CD4-positive, alpha-beta memory T cell (primary cell): ENCODE results near the gene DOCK1. TPM values are rescaled to one million over a fixed set of nuclear protein-coding genes. Genes with fewer than 3 reads are reported as not detected.

Source experiments
- CTCF ChIA-PET: fragments of 350-600 bp; sonication (Branson Sonifier 250); formaldehyde crosslinking; loops from one replicate; lab custom pipeline; 2021; ENCODE audit warnings: inconsistent platforms; ENCODE audit not compliant: partially characterized antibody; lab: Charles Lee
- POLR2A ChIA-PET: fragments of 350-600 bp; sonication (Branson Sonifier 250); formaldehyde crosslinking; loops from one replicate; lab custom pipeline; 2021; ENCODE audit not compliant: partially characterized antibody; lab: Charles Lee
- DNase-seq, 5 donors: peaks; one replicate each; pipeline versions ENCODE4 v3.0.0 to v3.0.0-alpha.2; 2020 to 2022; ENCODE audit warnings: mixed read lengths in 1 of 5
- H3K27ac ChIP-seq: one replicate; pipeline ENCODE4 v1.7.0; 2013; ENCODE audit warnings: low read depth, low read length
- H3K27me3 ChIP-seq: 2 replicates; pipeline ENCODE4 v1.7.0; 2013; ENCODE audit warnings: mild to moderate bottlenecking, low read length, moderate library complexity; ENCODE audit not compliant: insufficient read depth
- H3K36me3 ChIP-seq: 2 replicates; pipeline ENCODE4 v1.7.0; 2013; ENCODE audit warnings: mild to moderate bottlenecking, low read length, moderate library complexity; ENCODE audit not compliant: insufficient read depth
- H3K4me1 ChIP-seq: 2 replicates; pipeline ENCODE4 v1.7.0; 2013; ENCODE audit warnings: mild to moderate bottlenecking, low read length, moderate library complexity; ENCODE audit not compliant: insufficient read depth
- H3K4me3 ChIP-seq, 2 donors: one replicate each; pipeline ENCODE4 v1.7.0; 2013; ENCODE audit warnings: low read length in 2 of 2, mild to moderate bottlenecking in 1 of 2
- H3K9me3 ChIP-seq, 2 donors: one replicate each; pipeline ENCODE4 v1.7.0; 2013; ENCODE audit warnings: low read length in 2 of 2, control low read depth in 1 of 2; ENCODE audit not compliant: control insufficient read depth in 1 of 2
- H3K27ac Mint-ChIP-seq, 7 donors: one replicate each; pipeline ENCODE4 v1.8.0; 2020 to 2021; ENCODE audit warnings: mixed read lengths in 7 of 7, mild to moderate bottlenecking in 6 of 7, inconsistent platforms in 3 of 7, moderate library complexity in 3 of 7
- H3K27me3 Mint-ChIP-seq, 2 donors: one replicate each; pipeline ENCODE4 v1.8.0; 2020 to 2021; ENCODE audit warnings: mixed read lengths in 2 of 2
- H3K36me3 Mint-ChIP-seq, 2 donors: one replicate each; pipeline ENCODE4 v1.8.0; 2020 to 2021; ENCODE audit warnings: mixed read lengths in 2 of 2, inconsistent platforms in 1 of 2, mild to moderate bottlenecking in 1 of 2
- H3K4me1 Mint-ChIP-seq, 4 donors: one replicate each; pipeline ENCODE4 v1.8.0; 2020 to 2021; ENCODE audit warnings: mixed read lengths in 4 of 4, mild to moderate bottlenecking in 1 of 4
- H3K4me3 Mint-ChIP-seq, 8 donors: one replicate each; pipeline ENCODE4 v1.8.0; 2020 to 2021; ENCODE audit warnings: mixed read lengths in 8 of 8, mild to moderate bottlenecking in 7 of 8, moderate library complexity in 6 of 8, inconsistent platforms in 3 of 8
- H3K9me3 Mint-ChIP-seq, 8 donors: one replicate each; pipeline ENCODE4 v1.8.0; 2020 to 2021; ENCODE audit warnings: mixed read lengths in 8 of 8, mild to moderate bottlenecking in 5 of 8, inconsistent platforms in 3 of 8, moderate library complexity in 1 of 8
- intact Hi-C: fragments of 100-400 bp; cut with micrococcal nuclease; formaldehyde crosslinking; loops from one replicate; pipeline ENCODE4 v1.15.1; 2023
- polyA plus RNA-seq, 2 donors: library from polyadenylated mRNA; unstranded; fragments of 300-500 nt; fragmentation: Illumina TruSeq; gene quantifications; one replicate each; pipeline ENCODE4 v1.2.3, GENCODE V29; 2021
- total RNA-seq, 2 experiments: library from RNA; stranded (reverse); gene quantifications; one replicate each; pipeline ENCODE4 v1.2.3, GENCODE V29; 2021

Gene DOCK1
- total and polyA plus RNA-seq, 4 experiments from 2014 or later = 0.17 TPM; not detected in 2

GRCh38 chr10:127266431-127266830 is 361.2 kb downstream of the DOCK1 start:
- Histone ChIP-seq H3K4me3 (no peak overlapping the region), H3K27ac (no peak overlapping the region), H3K27me3 (no peaks in the 10 kb centered on the region), H3K9me3 (no peaks in the 10 kb centered on the region), H3K4me1 (no peaks in the 10 kb centered on the region), H3K36me3 (no peaks in the 10 kb centered on the region)
- ChIA-PET POLR2A (no interaction called here), CTCF (no interaction called here)
- no peak for DNase-seq
- H3K36me3 Mint-ChIP-seq = no peaks in the 10 kb centered on the region
- intact Hi-C loops = no loop called here
- peaks cover 0 to 5% (median 0%) of the 10 kb centered on the region in 8 donors for H3K9me3 Mint-ChIP-seq
- peaks cover 0 to 4% of the 10 kb centered on the region in 2 donors for H3K27me3 Mint-ChIP-seq
- no peak overlapping the region for H3K27ac Mint-ChIP-seq
- H3K4me3 Mint-ChIP-seq = no peak overlapping the region
- no peaks in the 10 kb centered on the region for H3K4me1 Mint-ChIP-seq

GRCh38 chr10:127267442-127267841 is 362.2 kb downstream of the DOCK1 start:
- Histone ChIP-seq H3K27me3 (no peaks in the 10 kb centered on the region), H3K4me1 (no peaks in the 10 kb centered on the region), H3K36me3 (no peaks in the 10 kb centered on the region), H3K9me3 (no peaks in the 10 kb centered on the region), H3K4me3 (no peak overlapping the region), H3K27ac (no peak overlapping the region)
- DNase-seq = no peak
- H3K27me3 Mint-ChIP-seq = peaks cover 0 to 4% of the 10 kb centered on the region in 2 donors
- no peak overlapping the region for H3K4me3 Mint-ChIP-seq
- CTCF ChIA-PET = no interaction called here
- H3K27ac Mint-ChIP-seq = no peak overlapping the region
- H3K36me3 Mint-ChIP-seq = peaks cover 0 to under 1% of the 10 kb centered on the region in 2 donors
- POLR2A ChIA-PET = no interaction called here
- intact Hi-C loops = no loop called here
- no peaks in the 10 kb centered on the region for H3K4me1 Mint-ChIP-seq
- H3K9me3 Mint-ChIP-seq = peaks cover 0 to 3% (median under 1%) of the 10 kb centered on the region in 8 donors

- H3K9me3 ChIP-seq = no peaks in the 10 kb centered on the region
- H3K9me3 Mint-ChIP-seq = peaks cover 0 to 3% (median 2%) of the 10 kb centered on the region in 8 donors
- no peak overlapping the region for H3K27ac ChIP-seq
- H3K4me1 ChIP-seq = no peaks in the 10 kb centered on the region
- H3K27me3 ChIP-seq = no peaks in the 10 kb centered on the region
- no peak overlapping the region for H3K27ac Mint-ChIP-seq
- no peak for DNase-seq
- H3K4me3 Mint-ChIP-seq = no peak overlapping the region
- ChIA-PET POLR2A (no interaction called here), CTCF (no interaction called here)
- no peak overlapping the region for H3K4me3 ChIP-seq
- peaks cover 3 to 6% of the 10 kb centered on the region in 2 donors for H3K27me3 Mint-ChIP-seq
- intact Hi-C loops = no loop called here
- no peaks in the 10 kb centered on the region for H3K36me3 ChIP-seq
- peaks cover 0 to 3% of the 10 kb centered on the region in 2 donors for H3K36me3 Mint-ChIP-seq
- no peaks in the 10 kb centered on the region for H3K4me1 Mint-ChIP-seq
Measured at GRCh38 chr10:127272076-127272475, 366.8 kb downstream of the DOCK1 start.

GRCh38 chr10:127275272-127275671 is 370.0 kb downstream of the DOCK1 start:
- no peak for DNase-seq
- Histone ChIP-seq H3K27me3 (no peaks in the 10 kb centered on the region), H3K27ac (no peak overlapping the region), H3K4me3 (no peak overlapping the region), H3K4me1 (no peaks in the 10 kb centered on the region), H3K36me3 (no peaks in the 10 kb centered on the region), H3K9me3 (no peaks in the 10 kb centered on the region)
- Mint-ChIP-seq H3K27ac (no peak overlapping the region), H3K9me3 (peaks cover 0 to 3% (median 2%) of the 10 kb centered on the region in 8 donors), H3K27me3 (peaks cover 3 to 6% of the 10 kb centered on the region in 2 donors), H3K36me3 (peaks cover 0 to 3% of the 10 kb centered on the region in 2 donors), H3K4me1 (no peaks in the 10 kb centered on the region), H3K4me3 (no peak overlapping the region)
- intact Hi-C loops = no loop called here
- ChIA-PET CTCF (no interaction called here), POLR2A (no interaction called here)

GRCh38 chr10:127275793-127276450 is 370.7 kb downstream of the DOCK1 start:
- Mint-ChIP-seq H3K36me3 (peaks cover 0 to 3% of the 10 kb centered on the region in 2 donors), H3K4me1 (no peaks in the 10 kb centered on the region), H3K27me3 (peaks cover 3% of the 10 kb centered on the region in 2 donors), H3K9me3 (peaks cover 0 to 3% (median 2%) of the 10 kb centered on the region in 8 donors), H3K27ac (no peak overlapping the region), H3K4me3 (no peak overlapping the region)
- Histone ChIP-seq H3K36me3 (no peaks in the 10 kb centered on the region), H3K27ac (no peak overlapping the region), H3K4me3 (no peak overlapping the region), H3K9me3 (no peaks in the 10 kb centered on the region), H3K27me3 (no peaks in the 10 kb centered on the region), H3K4me1 (no peaks in the 10 kb centered on the region)
- POLR2A ChIA-PET = no interaction called here
- CTCF ChIA-PET = no interaction called here
- intact Hi-C loops = no loop called here
- DNase-seq = no peak

GRCh38 chr10:127276794-127277462 is 371.7 kb downstream of the DOCK1 start:
- Mint-ChIP-seq H3K9me3 (peaks cover 0 to 3% (median 2%) of the 10 kb centered on the region in 8 donors), H3K36me3 (peaks cover 0 to 3% of the 10 kb centered on the region in 2 donors), H3K27me3 (peaks cover 3% of the 10 kb centered on the region in 2 donors), H3K4me3 (no peak overlapping the region), H3K27ac (no peak overlapping the region), H3K4me1 (no peaks in the 10 kb centered on the region)
- Histone ChIP-seq H3K9me3 (no peaks in the 10 kb centered on the region), H3K4me1 (no peaks in the 10 kb centered on the region), H3K36me3 (no peaks in the 10 kb centered on the region), H3K27ac (no peak overlapping the region), H3K27me3 (no peaks in the 10 kb centered on the region), H3K4me3 (no peak overlapping the region)
- no peak for DNase-seq
- intact Hi-C loops = no loop called here
- ChIA-PET CTCF (interaction anchor here (0.6 kb wide), 1 partner anchor 21 kb away, joined by 3 read pairs; no protein-coding TSS in a partner anchor), POLR2A (no interaction called here)

GRCh38 chr10:127278001-127278400 is 372.8 kb downstream of the DOCK1 start:
- Mint-ChIP-seq H3K27ac (no peak overlapping the region), H3K4me1 (peaks cover 0 to 4% (median 0%) of the 10 kb centered on the region in 4 donors), H3K4me3 (no peak overlapping the region), H3K27me3 (peaks cover 3 to 4% of the 10 kb centered on the region in 2 donors), H3K36me3 (no peaks in the 10 kb centered on the region), H3K9me3 (peaks cover 0 to 3% (median 0%) of the 10 kb centered on the region in 8 donors)
- H3K27me3 ChIP-seq = no peaks in the 10 kb centered on the region
- intact Hi-C loops = no loop called here
- H3K27ac ChIP-seq = no peak overlapping the region
- no peaks in the 10 kb centered on the region for H3K36me3 ChIP-seq
- DNase-seq = no peak
- no peaks in the 10 kb centered on the region for H3K4me1 ChIP-seq
- CTCF ChIA-PET = no interaction called here
- no peak overlapping the region for H3K4me3 ChIP-seq
- H3K9me3 ChIP-seq = no peaks in the 10 kb centered on the region
- POLR2A ChIA-PET = no interaction called here
